ENCODE data around the gene GALM.

DNA sequence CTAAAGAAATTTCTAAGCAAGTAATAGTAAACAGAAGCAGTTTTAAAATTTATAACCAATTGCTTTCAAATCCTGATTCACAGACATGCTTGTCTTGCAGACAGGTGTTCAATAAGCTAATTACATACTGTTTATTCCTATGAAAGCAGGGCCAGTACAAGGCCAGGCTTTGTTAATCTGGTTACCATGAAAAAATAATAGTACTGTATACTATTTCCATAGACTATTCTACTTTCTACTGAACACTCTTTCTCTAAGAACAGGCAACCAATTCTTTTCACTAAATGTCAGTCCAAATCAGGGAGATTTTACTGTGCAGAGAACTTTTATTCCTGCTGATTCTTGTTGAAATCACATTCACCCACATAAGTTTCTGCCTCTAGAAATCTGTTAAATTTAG is 88.1 kb downstream of the GALM start:
- TF ChIP-seq, protein P1, sequence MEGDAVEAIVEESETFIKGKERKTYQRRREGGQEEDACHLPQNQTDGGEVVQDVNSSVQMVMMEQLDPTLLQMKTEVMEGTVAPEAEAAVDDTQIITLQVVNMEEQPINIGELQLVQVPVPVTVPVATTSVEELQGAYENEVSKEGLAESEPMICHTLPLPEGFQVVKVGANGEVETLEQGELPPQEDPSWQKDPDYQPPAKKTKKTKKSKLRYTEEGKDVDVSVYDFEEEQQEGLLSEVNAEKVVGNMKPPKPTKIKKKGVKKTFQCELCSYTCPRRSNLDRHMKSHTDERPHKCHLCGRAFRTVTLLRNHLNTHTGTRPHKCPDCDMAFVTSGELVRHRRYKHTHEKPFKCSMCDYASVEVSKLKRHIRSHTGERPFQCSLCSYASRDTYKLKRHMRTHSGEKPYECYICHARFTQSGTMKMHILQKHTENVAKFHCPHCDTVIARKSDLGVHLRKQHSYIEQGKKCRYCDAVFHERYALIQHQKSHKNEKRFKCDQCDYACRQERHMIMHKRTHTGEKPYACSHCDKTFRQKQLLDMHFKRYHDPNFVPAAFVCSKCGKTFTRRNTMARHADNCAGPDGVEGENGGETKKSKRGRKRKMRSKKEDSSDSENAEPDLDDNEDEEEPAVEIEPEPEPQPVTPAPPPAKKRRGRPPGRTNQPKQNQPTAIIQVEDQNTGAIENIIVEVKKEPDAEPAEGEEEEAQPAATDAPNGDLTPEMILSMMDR (IDR thresholded peaks at IDR 0.05; ENCODE audit: poor library complexity, severe bottlenecking): no peak
- TF ChIP-seq TAF1 (IDR thresholded peaks at IDR 0.05; ENCODE audit: low read depth) (no peak), EP300 (conservative IDR thresholded peaks at IDR 0.05; ENCODE audit: poor library complexity, severe bottlenecking) (no peak), EZH2 (IDR thresholded peaks at IDR 0.05; ENCODE audit: borderline replicate concordance, insufficient read depth, low read length, poor library complexity, severe bottlenecking) (no peak), RAD21 (conservative IDR thresholded peaks at IDR 0.05) (no peak), POLR2AphosphoS5 (IDR thresholded peaks at IDR 0.05) (no peak)
- TF ChIP-seq, protein P2, sequence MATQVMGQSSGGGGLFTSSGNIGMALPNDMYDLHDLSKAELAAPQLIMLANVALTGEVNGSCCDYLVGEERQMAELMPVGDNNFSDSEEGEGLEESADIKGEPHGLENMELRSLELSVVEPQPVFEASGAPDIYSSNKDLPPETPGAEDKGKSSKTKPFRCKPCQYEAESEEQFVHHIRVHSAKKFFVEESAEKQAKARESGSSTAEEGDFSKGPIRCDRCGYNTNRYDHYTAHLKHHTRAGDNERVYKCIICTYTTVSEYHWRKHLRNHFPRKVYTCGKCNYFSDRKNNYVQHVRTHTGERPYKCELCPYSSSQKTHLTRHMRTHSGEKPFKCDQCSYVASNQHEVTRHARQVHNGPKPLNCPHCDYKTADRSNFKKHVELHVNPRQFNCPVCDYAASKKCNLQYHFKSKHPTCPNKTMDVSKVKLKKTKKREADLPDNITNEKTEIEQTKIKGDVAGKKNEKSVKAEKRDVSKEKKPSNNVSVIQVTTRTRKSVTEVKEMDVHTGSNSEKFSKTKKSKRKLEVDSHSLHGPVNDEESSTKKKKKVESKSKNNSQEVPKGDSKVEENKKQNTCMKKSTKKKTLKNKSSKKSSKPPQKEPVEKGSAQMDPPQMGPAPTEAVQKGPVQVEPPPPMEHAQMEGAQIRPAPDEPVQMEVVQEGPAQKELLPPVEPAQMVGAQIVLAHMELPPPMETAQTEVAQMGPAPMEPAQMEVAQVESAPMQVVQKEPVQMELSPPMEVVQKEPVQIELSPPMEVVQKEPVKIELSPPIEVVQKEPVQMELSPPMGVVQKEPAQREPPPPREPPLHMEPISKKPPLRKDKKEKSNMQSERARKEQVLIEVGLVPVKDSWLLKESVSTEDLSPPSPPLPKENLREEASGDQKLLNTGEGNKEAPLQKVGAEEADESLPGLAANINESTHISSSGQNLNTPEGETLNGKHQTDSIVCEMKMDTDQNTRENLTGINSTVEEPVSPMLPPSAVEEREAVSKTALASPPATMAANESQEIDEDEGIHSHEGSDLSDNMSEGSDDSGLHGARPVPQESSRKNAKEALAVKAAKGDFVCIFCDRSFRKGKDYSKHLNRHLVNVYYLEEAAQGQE (IDR thresholded peaks at IDR 0.05; ENCODE audit: borderline replicate concordance): no peak
